ENCODE measurements around the gene MYO1B.
"Not testable (repeated sequence)": the region's sequence is repeated elsewhere in the genome, so short reads cannot be mapped to it uniquely, and the experiment has no call there.

Gene MYO1B

GRCh38 chr2:191415858-191416257 is 170.7 kb downstream of the MYO1B start:
- DNase-seq: no peak

GRCh38 chr2:191417746-191418145 is 172.5 kb downstream of the MYO1B start:
- DNase-seq: no peak

- no peak for DNase-seq
Measured at GRCh38 chr2:191421950-191422349, 176.7 kb downstream of the MYO1B start.

- DNase-seq: no peak
Measured at GRCh38 chr2:191427031-191427430, 181.8 kb downstream of the MYO1B start.

- no peak for DNase-seq
Measured at GRCh38 chr2:191428141-191428540, 182.9 kb downstream of the MYO1B start.

- no peak for DNase-seq
Measured at GRCh38 chr2:191430476-191430875, 185.3 kb downstream of the MYO1B start.

- no peak for DNase-seq
Measured at GRCh38 chr2:191432121-191432520, 186.9 kb downstream of the MYO1B start.

GRCh38 chr2:191434072-191434471 is 188.9 kb downstream of the MYO1B start:
- no peak for DNase-seq

GRCh38 chr2:191435141-191435540 is 189.9 kb downstream of the MYO1B start:
- DNase-seq: no peak

- DNase-seq: no peak
Measured at GRCh38 chr2:191436368-191437055, 191.3 kb downstream of the MYO1B start.

- DNase-seq: no peak
Measured at GRCh38 chr2:191439481-191439880, 194.3 kb downstream of the MYO1B start.

GRCh38 chr2:191441496-191442214 is 196.5 kb downstream of the MYO1B start:
- DNase-seq: no peak

- DNase-seq: no peak
Measured at GRCh38 chr2:191443446-191443845, 198.2 kb downstream of the MYO1B start.

GRCh38 chr2:191446910-191447309 is 201.7 kb downstream of the MYO1B start:
- DNase-seq: no peak

GRCh38 chr2:191451116-191451515 is 205.9 kb downstream of the MYO1B start:
- no peak for DNase-seq

GRCh38 chr2:191452065-191452464 is 206.9 kb downstream of the MYO1B start:
- no peak for DNase-seq

GRCh38 chr2:191453761-191454160 is 208.6 kb downstream of the MYO1B start:
- DNase-seq: no peak

GRCh38 chr2:191456506-191456905 is 211.3 kb downstream of the MYO1B start:
- DNase-seq: not testable (repeated sequence)

GRCh38 chr2:191459158-191459557 is 214.0 kb downstream of the MYO1B start:
- no peak for DNase-seq

- DNase-seq: no peak
Measured at GRCh38 chr2:191462370-191462769, 217.2 kb downstream of the MYO1B start.

GRCh38 chr2:191463790-191464189 is 218.6 kb downstream of the MYO1B start:
- DNase-seq: no peak

GRCh38 chr2:191465766-191466420 is 220.7 kb downstream of the MYO1B start:
- DNase-seq: no peak

- DNase-seq: no peak
Measured at GRCh38 chr2:191467113-191467512, 221.9 kb downstream of the MYO1B start.

- DNase-seq: no peak
Measured at GRCh38 chr2:191470306-191470705, 225.1 kb downstream of the MYO1B start.

All from COR-L47 (cell line).